Transverse colon (tissue), 4 donors: ENCODE results near the gene RPL38. TPM values are rescaled to one million over a fixed set of nuclear protein-coding genes. Genes with fewer than 3 reads are reported as not detected.

Experiments used
- DNase-seq: peaks from one replicate; pipeline ENCODE4 v3.0.0-alpha.2; 2019
- H3K27ac ChIP-seq, 4 donors: fragments of 200-600 bp; sonication (generic); 2 replicates each; pipeline ENCODE4 v1.5.1; 2016 to 2018; ENCODE audit warnings: inconsistent platforms in 4 of 4
- H3K27me3 ChIP-seq: fragments of 200-600 bp; sonication (generic); 2 replicates; pipeline ENCODE4 v1.5.1; 2017; ENCODE audit warnings: inconsistent platforms
- H3K36me3 ChIP-seq, 4 donors: fragments of 200-600 bp; sonication (generic); 2 replicates each; pipeline ENCODE4 v1.5.1; 2017 to 2019; ENCODE audit warnings: inconsistent platforms in 4 of 4
- H3K4me1 ChIP-seq, 4 donors: fragments of 200-600 bp; sonication (generic); 2 replicates each; pipeline ENCODE4 v1.5.1; 2017 to 2020; ENCODE audit warnings: inconsistent platforms in 4 of 4
- H3K4me3 ChIP-seq, 4 donors: fragments of 200-600 bp; sonication (generic); 1 replicate in 1 of 4; 2 replicates in 3 of 4; pipeline versions ENCODE4 v1.5.1 to v1.6.1; 2017 to 2019; ENCODE audit warnings: inconsistent platforms in 4 of 4
- H3K9me3 ChIP-seq, 2 donors: fragments of 200-600 bp; sonication (generic); 2 replicates each; pipeline ENCODE4 v1.5.1; 2017 to 2019; ENCODE audit warnings: inconsistent platforms in 2 of 2
- CTCF ChIP-seq, 5 experiments: fragments of 200-600 bp in 3 of 5; fragments of 450-650 bp in 2 of 5; sonication (generic) in 3 of 5; IDR thresholded peaks; 1 replicate in 2 of 5; 2 replicates in 3 of 5; pipeline ENCODE4 v1.5.1; 2016 to 2017; ENCODE audit warnings: antibody characterized with exemption in 5 of 5, inconsistent platforms in 3 of 5, mild to moderate bottlenecking in 2 of 5, moderate library complexity in 1 of 5
- EP300 ChIP-seq: sonication (generic); formaldehyde crosslinking; IDR thresholded peaks from one replicate; pipeline ENCODE4 v1.6.1; 2017; ENCODE audit warnings: antibody characterized with exemption, low read depth
- POLR2A ChIP-seq: fragments of 450-650 bp; IDR thresholded peaks from one replicate; pipeline ENCODE4 v1.6.1; 2016; ENCODE audit warnings: antibody characterized with exemption, mild to moderate bottlenecking, moderate library complexity
- POLR2AphosphoS5 ChIP-seq, 3 donors: sonication (generic); formaldehyde crosslinking; IDR thresholded peaks; one replicate each; pipeline ENCODE4 v1.6.1; 2016; ENCODE audit warnings: antibody characterized with exemption in 3 of 3
- WGBS, 2 donors: methylation state at CpG; one replicate each; pipeline ENCODE4 v1.1.5; 2018; ENCODE audit warnings: low coverage in 1 of 2; 5-methylcytosine and 5-hydroxymethylcytosine counted together
- in situ Hi-C, 4 donors: fragments of 200-750 bp; cut with MboI; loops; one replicate each; pipeline versions ENCODE4 v1.15.0 to v1.15.1; 2017; ENCODE audit warnings: low sequenced_read_pairs in 3 of 4, low pct_ligation_motif_present in 1 of 4, low pct_unique_long_range_greater_than_20kb in 1 of 4
- intact Hi-C: fragments of 100-400 bp; cut with DNase I; formaldehyde crosslinking; loops from one replicate; pipeline ENCODE4 v1.15.1; 2023; ENCODE audit warnings: low total_unique reads
- total RNA-seq, 4 donors: library from RNA; depleted of rRNA; stranded (reverse); fragments of >200 nt; gene quantifications; one replicate each; pipeline ENCODE4 v1.1.0, GENCODE V29; 2016

RPL38 gene
- total RNA-seq, 4 donors from 2014 or later: 65.1 to 310 (median 203) TPM

DNA sequence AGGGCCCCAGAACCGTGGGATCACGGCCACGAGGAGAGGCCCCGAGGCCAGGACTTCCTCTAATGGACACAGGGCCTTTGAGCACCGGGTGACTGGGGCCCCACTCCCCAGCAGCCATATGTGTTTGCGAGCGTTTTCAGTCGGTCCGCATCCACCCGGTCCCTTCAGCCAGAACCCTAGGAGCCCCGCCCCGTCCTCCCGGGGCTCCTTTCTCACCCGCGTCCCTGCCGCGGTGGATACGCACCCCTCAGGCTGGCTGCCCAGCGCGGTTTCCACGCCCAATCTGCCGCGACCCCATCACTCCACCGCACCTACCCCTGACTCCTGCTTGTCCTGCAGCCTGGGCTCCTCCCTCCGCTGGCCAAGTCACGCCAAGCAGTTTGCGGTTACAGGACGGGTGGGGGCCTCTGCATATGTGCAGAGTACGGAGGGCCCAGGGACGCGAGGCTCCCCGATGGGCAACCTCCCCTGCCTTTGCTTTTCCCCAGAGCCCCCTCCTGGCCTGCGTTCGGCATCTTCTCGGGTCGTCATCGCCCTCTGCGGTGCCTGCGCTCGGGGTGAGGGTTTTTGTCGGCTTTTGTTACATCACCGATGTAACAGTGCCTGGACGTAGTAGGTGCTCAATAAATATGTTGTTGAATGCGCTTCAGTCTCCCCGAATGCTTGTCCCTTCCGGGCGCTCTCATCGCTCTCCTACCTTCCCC lies 8.9 kb downstream of the RPL38 start:
- Histone ChIP-seq H3K27me3 (peaks cover 10% of the 10 kb centered on the region), H3K4me3 (peak overlapping the region; percentile 36 to 59 (median 46)), H3K36me3 (peaks cover 0 to 7% (median 2%) of the 10 kb centered on the region in 4 donors), H3K9me3 (no peaks in the 10 kb centered on the region), H3K4me1 (peaks cover 21 to 51% (median 42%) of the 10 kb centered on the region in 4 donors), H3K27ac (peak overlapping the region; percentile 75 to 87 (median 78))
- peak; percentile 19 for DNase-seq
- WGBS, 2 donors: 2% methylated on average over 48 of the region's 48 CpGs; no CpG with 5 or more reads in 1 of the 2 donors
- TF ChIP-seq POLR2A (no peak), POLR2AphosphoS5 (IDR thresholded peaks at IDR 0.05) (no peak), CTCF (IDR thresholded peaks at IDR 0.05) (no peak), EP300 (no peak)
- intact Hi-C loops (loop anchor here (10.0 kb wide), 1 partner anchor 232 kb away; no protein-coding TSS in a partner anchor), in situ Hi-C loops (loop anchor here in 2 of 4 donors (25.0 kb wide), 1 partner anchor 150 kb away; the partner anchor contains the start of genes BTBD17 (in 2 of the 2) and GPR142 (in 2 of the 2))

DNA sequence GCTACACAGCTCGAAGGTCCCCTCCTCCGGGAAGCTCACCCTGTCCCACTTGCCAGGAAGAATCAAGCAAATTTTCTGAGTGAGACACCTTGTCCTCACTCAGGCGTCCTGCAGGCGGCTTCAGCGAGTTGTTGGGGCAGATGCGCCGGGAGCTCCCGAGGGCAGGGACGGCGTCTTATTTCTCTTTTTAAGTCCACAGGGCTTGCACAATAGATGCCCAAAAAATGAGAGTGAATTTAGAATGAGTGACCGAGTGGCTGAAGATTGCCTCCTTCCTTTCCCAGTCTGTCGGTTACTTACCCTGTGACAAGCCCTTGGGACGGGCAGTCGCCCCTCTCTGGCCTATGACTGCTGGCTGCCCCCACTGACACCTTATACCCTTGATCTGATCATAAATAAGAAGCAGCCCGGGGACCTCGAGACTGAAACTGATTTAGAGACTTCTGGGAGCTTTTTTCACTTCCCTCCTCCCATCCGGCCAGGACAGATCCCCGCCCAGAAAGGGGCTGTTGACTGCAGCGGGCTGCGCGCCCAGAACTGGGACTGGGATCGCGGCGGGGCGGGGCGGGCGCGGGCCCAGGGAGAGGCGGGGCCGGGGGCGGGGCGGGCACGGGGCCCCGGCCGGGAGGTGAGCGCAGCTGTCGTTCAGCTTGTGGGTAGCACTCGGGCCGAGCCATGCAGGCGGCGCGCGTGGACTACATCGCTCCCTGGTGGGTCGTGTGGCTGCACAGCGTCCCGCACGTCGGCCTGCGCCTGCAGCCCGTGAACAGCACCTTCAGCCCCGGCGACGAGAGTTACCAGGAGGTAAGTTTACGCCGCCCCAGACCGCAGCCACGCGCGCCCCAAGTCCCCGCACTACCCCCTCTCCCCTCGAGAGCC lies 9.7 kb downstream of the RPL38 start, which contains the start of gene TTYH2:
Gene TTYH2, plus strand, starts transcription at position 659 of the 879 bp plus-strand sequence. Its CDS starts 17 bp downstream, at position 676.
- intact Hi-C loops (loop anchor here (10.0 kb wide), 1 partner anchor 232 kb away; no protein-coding TSS in a partner anchor), in situ Hi-C loops (loop anchor here in 2 of 4 donors (25.0 kb wide), 1 partner anchor 149 kb away; the partner anchor contains the start of genes BTBD17 (in 2 of the 2) and GPR142 (in 2 of the 2))
- Histone ChIP-seq H3K9me3 (no peaks in the 10 kb centered on the region), H3K4me3 (peak within 1 kb of the TSS; percentile 36 to 59 (median 46)), H3K4me1 (peaks cover 21 to 45% (median 35%) of the 10 kb centered on the region in 4 donors), H3K36me3 (peaks cover 0 to 7% (median 2%) of the 10 kb centered on the region in 4 donors), H3K27ac (peak within 1 kb of the TSS; percentile 75 to 87 (median 78)), H3K27me3 (peaks cover 10% of the 10 kb centered on the region)
- TF ChIP-seq EP300 (no peak), CTCF (IDR thresholded peaks at IDR 0.05) (peak in 4 of 5 experiments; percentile 17 to 55 (median 34)), POLR2A (peak; percentile 47), POLR2AphosphoS5 (IDR thresholded peaks at IDR 0.05) (peak; percentile 49 to 55 (median 54))
- DNase-seq: peak; percentile 90
- WGBS, 2 donors: 0 to 1% methylated on average over 8 to 59 of the region's 62 CpGs

- Histone ChIP-seq H3K27ac (peak overlapping the region; percentile 75 to 87 (median 78)), H3K9me3 (no peaks in the 10 kb centered on the region), H3K4me1 (peaks cover 21 to 45% (median 35%) of the 10 kb centered on the region in 4 donors), H3K4me3 (peak overlapping the region; percentile 36 to 59 (median 44)), H3K36me3 (peaks cover 0 to 7% (median 2%) of the 10 kb centered on the region in 4 donors), H3K27me3 (peaks cover 10% of the 10 kb centered on the region)
- in situ Hi-C loops: loop anchor here in 2 of 4 donors (25.0 kb wide), 1 partner anchor 148 kb away; the partner anchor contains the start of genes BTBD17 (in 2 of the 2) and GPR142 (in 2 of the 2)
- WGBS, 2 donors: 0 to 16% methylated on average over 3 to 32 of the region's 33 CpGs
- DNase-seq: peak; percentile 41
- intact Hi-C loops: loop anchor here (10.0 kb wide), 1 partner anchor 231 kb away; no protein-coding TSS in a partner anchor
- no peak for TF ChIP-seq CTCF (IDR thresholded peaks at IDR 0.05)
- no peak for TF ChIP-seq EP300
- TF ChIP-seq POLR2AphosphoS5 (IDR thresholded peaks at IDR 0.05): no peak
- no peak for TF ChIP-seq POLR2A
Measured at GRCh38 chr17:74213861-74214391, 10.4 kb downstream of the RPL38 start.
